ENCODE measurements around the gene SEMA3G. TPM values are rescaled to one million over a fixed set of nuclear protein-coding genes. Genes with fewer than 3 reads are reported as not detected.

Gene SEMA3G
- total RNA-seq, 2 experiments from 2014 or later: not detected

DNA sequence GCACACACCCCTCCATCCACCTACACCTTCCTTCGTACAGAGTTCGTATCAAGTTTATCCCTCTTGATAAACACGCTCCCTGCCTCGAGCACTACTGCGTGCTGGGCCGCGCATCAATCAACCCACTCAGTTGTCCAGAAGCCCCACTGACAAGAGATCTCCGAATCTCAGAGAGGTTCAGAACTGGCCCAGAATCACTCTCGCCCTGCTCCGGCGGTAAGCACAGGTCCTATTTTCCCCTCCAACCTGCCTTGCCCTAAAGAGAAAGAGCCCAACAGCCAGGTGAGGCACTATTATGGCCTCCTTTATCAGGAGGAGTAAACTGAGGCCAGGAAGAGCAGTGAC lies 10.0 kb upstream of the SEMA3G start:
- ChIA-PET CTCF (interaction anchor here (1.2 to 7.1 kb wide), 5 partner anchors 8 to 43 kb away, joined by 3 to 66 read pairs (median 4); partner anchors contain the start of gene SEMA3G), POLR2A (interaction anchor here (0.6 to 1.6 kb wide), 4 partner anchors 10 to 173 kb away, joined by 3 to 6 read pairs (median 4); partner anchors contain the start of gene SEMA3G)
- Mint-ChIP-seq H3K4me1 (ENCODE audit: low read depth) (peaks cover 36% of the 10 kb centered on the region), H3K4me3 (peak overlapping the region; percentile 83), H3K36me3 (ENCODE audit: low read depth) (peaks cover 21% of the 10 kb centered on the region), H3K27me3 (no peaks in the 10 kb centered on the region), H3K27ac (peak overlapping the region; percentile 90), H3K9me3 (no peaks in the 10 kb centered on the region)
- no peak for TF ChIP-seq CTCF (IDR thresholded peaks at IDR 0.05)
- ATAC-seq: peak; percentile 18
- no peak for DNase-seq
- intact Hi-C loops (cut with micrococcal nuclease): no loop called here

GRCh38 chr3:52454250-52454937 lies 9.5 kb upstream of the SEMA3G start:
- Mint-ChIP-seq H3K9me3 (no peaks in the 10 kb centered on the region), H3K36me3 (ENCODE audit: low read depth) (peaks cover 21% of the 10 kb centered on the region), H3K4me1 (ENCODE audit: low read depth) (peaks cover 36% of the 10 kb centered on the region), H3K27ac (peak overlapping the region; percentile 90), H3K27me3 (no peaks in the 10 kb centered on the region), H3K4me3 (peak overlapping the region; percentile 83)
- ATAC-seq (no peak), DNase-seq (no peak)
- no peak for TF ChIP-seq CTCF (IDR thresholded peaks at IDR 0.05)
- POLR2A ChIA-PET: interaction anchor here (0.8 to 1.6 kb wide), 5 partner anchors 9 to 463 kb away, joined by 3 to 6 read pairs (median 3); partner anchors contain the start of gene SEMA3G
- intact Hi-C loops (cut with micrococcal nuclease): no loop called here
- CTCF ChIA-PET: interaction anchor here (1.2 to 7.1 kb wide), 6 partner anchors 7 to 42 kb away, joined by 3 to 66 read pairs (median 4); partner anchors contain the start of gene SEMA3G

DNA sequence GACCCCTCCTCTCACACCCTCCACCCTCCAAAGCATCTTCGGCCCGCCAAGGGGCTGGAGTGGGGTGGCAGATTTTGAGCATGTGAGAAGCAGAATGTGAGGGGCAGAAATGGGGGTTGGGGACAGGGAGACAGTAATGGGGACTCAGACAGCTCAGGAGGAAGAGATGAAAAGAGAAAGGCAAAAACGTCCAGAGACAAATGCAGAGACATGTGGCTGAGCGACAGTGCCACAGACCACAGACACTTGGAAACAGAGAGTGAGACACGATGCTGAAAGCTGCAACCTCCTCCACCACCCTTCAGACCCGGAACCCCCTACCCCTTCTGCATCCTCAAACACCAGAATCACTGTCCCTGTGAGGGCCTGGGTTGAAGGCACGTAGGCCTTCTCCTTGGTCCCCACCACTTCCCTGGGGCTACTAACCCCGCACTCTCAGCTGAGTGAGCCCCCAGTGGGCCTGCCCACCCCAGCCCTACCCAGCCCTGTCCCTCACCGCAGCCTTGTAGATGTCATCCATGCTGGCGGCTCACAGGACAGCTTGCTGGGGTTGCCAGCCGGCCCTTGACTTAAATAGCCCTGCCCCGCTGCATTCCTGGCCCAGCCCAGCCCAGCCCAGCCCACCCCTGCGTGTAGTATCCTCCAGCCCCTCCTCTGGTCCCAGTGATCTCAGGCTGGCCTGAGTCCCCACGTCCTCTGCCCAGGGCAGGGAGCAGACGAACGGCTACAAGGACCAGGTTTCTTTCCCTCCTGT lies 8.8 kb upstream of the SEMA3G start, which contains the start of gene TNNC1:
TSS of gene TNNC1 (minus strand) at position 546 of the 754 bp plus-strand sequence. CDS start at position 520, 26 bp downstream.
- intact Hi-C loops (cut with micrococcal nuclease): no loop called here
- peaks cover 36% of the 10 kb centered on the region for H3K4me1 Mint-ChIP-seq (ENCODE audit: low read depth)
- H3K27me3 Mint-ChIP-seq: no peaks in the 10 kb centered on the region
- ChIA-PET POLR2A (interaction anchor here (0.8 to 1.6 kb wide), 5 partner anchors 8 to 462 kb away, joined by 3 to 6 read pairs (median 3); partner anchors contain the start of gene SEMA3G), CTCF (interaction anchor here (1.2 to 7.1 kb wide), 6 partner anchors 7 to 42 kb away, joined by 3 to 66 read pairs (median 13); partner anchors contain the start of gene SEMA3G)
- peak within 1 kb of the TSS; percentile 83 for H3K4me3 Mint-ChIP-seq
- ATAC-seq (no peak), DNase-seq (peak; percentile 29)
- H3K36me3 Mint-ChIP-seq (ENCODE audit: low read depth): peaks cover 17% of the 10 kb centered on the region
- no peak for TF ChIP-seq CTCF (IDR thresholded peaks at IDR 0.05)
- H3K9me3 Mint-ChIP-seq: no peaks in the 10 kb centered on the region
- peak within 1 kb of the TSS; percentile 90 for H3K27ac Mint-ChIP-seq

DNA sequence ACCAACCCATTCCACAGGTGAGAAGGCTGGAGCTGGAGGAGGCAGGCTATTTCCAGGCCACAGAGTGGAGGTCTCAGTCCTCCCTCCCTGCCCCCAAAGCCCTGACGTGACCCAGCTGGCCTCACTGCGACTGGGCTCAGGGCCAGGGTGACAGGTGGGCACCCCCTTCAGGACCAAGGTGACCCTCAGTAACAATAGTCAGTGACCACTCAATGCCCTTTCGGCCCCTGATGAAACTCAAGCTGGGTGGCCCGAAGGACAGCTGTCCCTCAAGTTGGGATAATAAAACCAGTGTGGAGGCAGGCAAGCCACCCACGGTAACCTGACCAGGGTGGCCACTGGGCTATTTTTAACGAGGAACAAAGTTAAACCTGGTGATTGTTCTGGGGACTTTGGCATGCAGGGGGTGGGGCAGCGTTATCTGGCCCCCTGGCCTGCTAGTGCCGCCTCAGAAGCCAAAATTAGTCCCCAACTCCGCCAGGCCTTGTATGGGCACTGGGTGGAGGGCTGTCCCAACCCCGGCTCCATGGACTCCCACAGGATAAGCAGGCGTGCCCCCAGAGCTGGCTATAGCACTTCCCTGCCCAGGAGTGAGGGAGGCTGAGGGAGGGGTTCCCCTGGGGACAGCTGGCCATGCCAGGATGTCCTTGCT lies 7.8 kb upstream of the SEMA3G start:
- DNase-seq (no peak), ATAC-seq (no peak)
- Mint-ChIP-seq H3K27ac (no peak overlapping the region), H3K4me3 (no peak overlapping the region), H3K9me3 (no peaks in the 10 kb centered on the region), H3K4me1 (ENCODE audit: low read depth) (peaks cover 33% of the 10 kb centered on the region), H3K36me3 (ENCODE audit: low read depth) (peaks cover 9% of the 10 kb centered on the region), H3K27me3 (no peaks in the 10 kb centered on the region)
- intact Hi-C loops (cut with micrococcal nuclease): no loop called here
- no peak for TF ChIP-seq CTCF (IDR thresholded peaks at IDR 0.05)
- POLR2A ChIA-PET: no interaction called here
- CTCF ChIA-PET: interaction anchor here (2.0 to 3.9 kb wide), 3 partner anchors 25 to 40 kb away, joined by 5 to 24 read pairs (median 22); no protein-coding TSS in a partner anchor

Data from activated CD8-positive, alpha-beta T cell treated with anti-CD3 and anti-CD28 coated beads for 36 hours (primary cell).